Urinary bladder (tissue), 4 donors: ENCODE data around the gene CHST1. TPM values are rescaled to one million over a fixed set of nuclear protein-coding genes. Genes with fewer than 3 reads are reported as not detected.

Experiments
- DNase-seq: peaks from one replicate; pipeline ENCODE4 v3.0.0-alpha.2; 2015; ENCODE audit errors: extremely low spot score
- H3K27ac ChIP-seq: one replicate; pipeline ENCODE4 v1.5.1; 2013; ENCODE audit warnings: low read depth, mild to moderate bottlenecking, moderate library complexity
- H3K36me3 ChIP-seq: one replicate; pipeline ENCODE4 v1.6.1; 2013; ENCODE audit warnings: mild to moderate bottlenecking, moderate library complexity; ENCODE audit not compliant: insufficient read depth
- H3K4me1 ChIP-seq: one replicate; pipeline ENCODE4 v1.6.1; 2013; ENCODE audit warnings: mild to moderate bottlenecking, moderate library complexity; ENCODE audit not compliant: insufficient read depth
- H3K4me3 ChIP-seq: one replicate; pipeline ENCODE4 v1.5.1; 2013; ENCODE audit warnings: low read depth, low read length
- WGBS: extraction: QIAGEN DNeasy Blood & Tissue Kit; methylation state at CpG from one replicate; pipeline ENCODE4 v1.1.7; 2013; 5-methylcytosine and 5-hydroxymethylcytosine counted together
- polyA plus RNA-seq: library from polyadenylated mRNA; stranded (reverse); fragments of 200-250 nt; gene quantifications from one replicate; pipeline ENCODE4 v1.2.3, GENCODE V29; 2013
- total RNA-seq: library from RNA; depleted of rRNA; stranded (reverse); fragments of >200 nt; gene quantifications from one replicate; pipeline ENCODE4 v1.2.3, GENCODE V29; 2014
- donor health status: healthy with polysubstance abuse.
- donor health status: healthy.

Gene CHST1
- total and polyA plus RNA-seq, 2 donors: 2.7 to 4.2 TPM

GRCh38 chr11:45659031-45659817 is 6.2 kb downstream of the CHST1 start:
- no peak overlapping the region for H3K4me3 ChIP-seq
- DNase-seq: no peak
- 46% methylated on average over 15 of the region's 15 CpGs for WGBS
- H3K4me1 ChIP-seq: no peaks in the 10 kb centered on the region
- no peaks in the 10 kb centered on the region for H3K36me3 ChIP-seq
- H3K27ac ChIP-seq: no peak overlapping the region

DNA sequence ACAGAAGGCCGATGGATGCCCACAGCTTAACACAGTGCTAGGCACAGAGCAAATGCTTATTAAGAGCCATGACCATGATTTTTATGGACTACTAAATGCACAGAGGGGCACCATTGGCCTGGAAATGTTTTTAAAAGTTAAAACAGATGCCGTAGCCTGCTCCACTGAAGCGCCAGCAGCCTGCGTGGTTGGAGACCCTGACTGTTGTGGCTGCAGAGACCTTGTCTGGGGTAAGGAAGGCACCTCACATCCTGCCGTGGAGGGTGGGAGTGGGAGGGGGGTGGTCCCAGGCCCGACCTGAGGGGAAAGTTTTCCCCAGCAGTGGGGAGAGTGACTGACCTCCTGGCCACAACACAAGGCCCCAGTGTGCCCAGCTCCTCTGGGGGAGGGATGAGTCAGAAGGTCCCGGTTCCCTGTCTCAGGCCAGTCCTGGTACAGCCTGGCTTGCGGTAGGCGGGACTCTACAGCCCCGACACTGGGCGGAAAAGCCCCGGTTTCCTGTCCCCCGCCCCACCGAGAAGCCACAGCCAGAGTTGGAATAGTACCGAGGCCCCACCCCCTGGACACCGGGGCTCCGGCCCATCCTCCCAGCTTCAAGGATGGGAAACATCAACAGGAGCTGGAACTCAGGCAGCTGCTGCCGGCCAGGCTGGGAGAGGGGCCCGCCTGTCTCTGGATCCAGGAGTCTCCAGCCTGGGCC is 7.0 kb downstream of the CHST1 start:
- H3K36me3 ChIP-seq: no peaks in the 10 kb centered on the region
- 25% methylated on average over 19 of the region's 19 CpGs for WGBS
- no peak overlapping the region for H3K27ac ChIP-seq
- no peaks in the 10 kb centered on the region for H3K4me1 ChIP-seq
- no peak overlapping the region for H3K4me3 ChIP-seq
- DNase-seq: no peak

GRCh38 chr11:45657496-45658260 is 7.7 kb downstream of the CHST1 start:
- H3K27ac ChIP-seq: no peak overlapping the region
- no peaks in the 10 kb centered on the region for H3K4me1 ChIP-seq
- WGBS: 95% methylated on average over 8 of the region's 8 CpGs
- DNase-seq: no peak
- H3K36me3 ChIP-seq: no peaks in the 10 kb centered on the region
- no peak overlapping the region for H3K4me3 ChIP-seq

DNA sequence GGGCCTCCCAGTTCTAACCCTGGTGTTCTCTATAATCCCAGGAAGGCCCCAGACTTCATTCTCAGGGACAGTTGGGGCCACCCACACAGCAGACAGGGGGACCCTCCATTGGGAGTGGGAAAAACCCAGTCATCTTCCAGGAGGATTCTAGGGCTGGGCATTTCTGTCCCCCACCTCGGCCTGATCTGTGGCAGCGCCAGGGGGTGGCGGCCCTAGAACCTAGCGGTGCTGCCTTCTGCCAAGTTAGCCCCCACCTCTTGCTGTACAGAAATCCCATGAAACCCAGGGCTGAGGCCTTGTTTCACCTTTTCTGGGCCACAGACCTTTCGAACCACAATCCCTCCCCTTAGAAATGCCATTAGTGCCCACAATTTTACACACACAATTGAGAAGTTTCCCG is 9.6 kb downstream of the CHST1 start:
- WGBS: 93% methylated on average over 6 of the region's 6 CpGs
- Histone ChIP-seq H3K4me1 (no peaks in the 10 kb centered on the region), H3K4me3 (no peak overlapping the region), H3K27ac (no peak overlapping the region), H3K36me3 (no peaks in the 10 kb centered on the region)
- DNase-seq: no peak

GRCh38 chr11:45655347-45655756 is 10.1 kb downstream of the CHST1 start:
- H3K27ac ChIP-seq: no peak overlapping the region
- 10% methylated on average over 16 of the region's 16 CpGs for WGBS
- no peaks in the 10 kb centered on the region for H3K36me3 ChIP-seq
- H3K4me3 ChIP-seq: no peak overlapping the region
- peak; percentile 55 for DNase-seq
- no peaks in the 10 kb centered on the region for H3K4me1 ChIP-seq

- no peaks in the 10 kb centered on the region for H3K4me1 ChIP-seq
- no peaks in the 10 kb centered on the region for H3K36me3 ChIP-seq
- no peak overlapping the region for H3K27ac ChIP-seq
- no peak for DNase-seq
- WGBS: 64% methylated on average over 2 of the region's 2 CpGs
- H3K4me3 ChIP-seq: no peak overlapping the region
Measured at GRCh38 chr11:45655012-45655283, 10.5 kb downstream of the CHST1 start.

- DNase-seq: no peak
- 54% methylated on average over 8 of the region's 8 CpGs for WGBS
- Histone ChIP-seq H3K4me3 (no peak overlapping the region), H3K4me1 (no peaks in the 10 kb centered on the region), H3K27ac (no peak overlapping the region), H3K36me3 (no peaks in the 10 kb centered on the region)
Measured at GRCh38 chr11:45654231-45655011, 11.0 kb downstream of the CHST1 start.

DNA sequence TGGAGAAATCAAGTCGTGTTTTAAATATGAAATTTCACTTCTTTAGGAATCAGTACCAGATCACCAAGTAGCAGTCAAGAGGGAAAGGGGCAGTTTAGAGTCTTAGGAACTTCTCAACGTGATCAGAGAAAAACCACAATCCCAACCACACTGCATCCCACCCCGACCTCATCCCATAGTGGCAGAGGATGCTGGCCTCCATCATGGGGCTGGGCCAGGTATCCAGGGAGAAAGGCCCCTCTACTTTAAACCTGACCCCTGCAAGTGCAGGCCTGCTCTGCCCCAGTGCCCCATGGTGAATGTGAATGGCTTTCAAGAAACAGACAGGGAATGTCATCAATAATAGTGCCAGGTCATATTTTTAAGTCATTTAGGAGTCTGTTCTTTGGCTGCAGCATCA is 12.1 kb downstream of the CHST1 start:
- DNase-seq: no peak
- WGBS: 70% methylated on average over 3 of the region's 3 CpGs

GRCh38 chr11:45652781-45653180 is 12.6 kb downstream of the CHST1 start:
- DNase-seq: no peak
- no peaks in the 10 kb centered on the region for H3K4me1 ChIP-seq
- WGBS: 69% methylated on average over 6 of the region's 6 CpGs
- no peaks in the 10 kb centered on the region for H3K36me3 ChIP-seq
- H3K4me3 ChIP-seq: no peak overlapping the region
- no peak overlapping the region for H3K27ac ChIP-seq

More for the DNA sequence above, 12.1 kb downstream of the CHST1 start:
- no peaks in the 10 kb centered on the region for H3K4me1 ChIP-seq
- H3K27ac ChIP-seq: no peak overlapping the region
- no peaks in the 10 kb centered on the region for H3K36me3 ChIP-seq
- no peak overlapping the region for H3K4me3 ChIP-seq

DNA sequence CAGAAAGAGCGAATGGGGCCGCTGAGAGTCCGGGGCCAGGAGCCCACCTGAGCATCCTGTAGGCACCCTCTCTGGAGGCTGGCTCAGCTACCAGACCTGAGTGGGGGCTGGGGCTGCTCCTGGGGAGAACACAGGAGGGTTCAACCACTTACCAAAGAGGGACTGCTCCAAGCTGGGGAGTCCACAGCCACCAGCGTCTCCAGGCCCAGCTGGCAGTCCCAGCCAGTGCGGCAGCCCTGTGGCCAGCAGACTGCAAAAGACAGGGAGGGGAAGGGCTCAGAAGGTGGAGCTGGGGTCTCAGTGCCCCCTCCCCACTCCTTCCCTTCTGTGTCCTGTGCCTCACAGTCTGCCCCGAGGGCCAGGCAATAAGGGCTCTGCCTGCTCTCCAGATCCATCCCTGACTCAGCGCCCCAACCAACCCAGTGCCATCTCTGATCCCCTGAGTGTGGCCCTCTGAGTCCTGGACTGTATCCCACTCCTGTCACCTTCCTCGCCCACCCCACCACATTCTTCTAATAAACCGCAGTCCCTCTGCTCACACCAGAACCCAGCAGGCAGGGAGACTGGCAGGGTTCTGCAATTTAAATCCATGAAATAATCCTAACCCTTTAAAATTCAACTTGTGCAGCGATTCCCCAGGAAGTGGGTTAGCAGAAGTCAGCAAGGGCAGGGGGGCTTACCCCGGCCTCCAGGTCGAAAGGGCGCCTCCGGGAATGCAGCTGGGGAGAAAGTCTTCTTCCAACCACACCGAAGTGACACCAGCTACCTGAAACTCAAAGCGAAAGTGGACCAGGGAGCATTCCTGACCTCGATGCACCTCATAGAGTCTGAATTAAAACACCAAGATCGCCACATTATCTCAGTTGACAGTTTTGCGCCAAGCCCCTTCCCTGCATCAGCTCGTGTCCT is 13.3 kb downstream of the CHST1 start:
- no peak for DNase-seq
- 83% methylated on average over 20 of the region's 20 CpGs for WGBS
- Histone ChIP-seq H3K27ac (no peak overlapping the region), H3K36me3 (no peaks in the 10 kb centered on the region), H3K4me1 (no peaks in the 10 kb centered on the region), H3K4me3 (no peak overlapping the region)

- Histone ChIP-seq H3K36me3 (no peaks in the 10 kb centered on the region), H3K4me1 (no peaks in the 10 kb centered on the region), H3K27ac (no peak overlapping the region), H3K4me3 (no peak overlapping the region)
- 85% methylated on average over 9 of the region's 9 CpGs for WGBS
- no peak for DNase-seq
Measured at GRCh38 chr11:45651156-45651555, 14.3 kb downstream of the CHST1 start.

- Histone ChIP-seq H3K4me3 (no peak overlapping the region), H3K36me3 (no peaks in the 10 kb centered on the region), H3K4me1 (no peaks in the 10 kb centered on the region), H3K27ac (no peak overlapping the region)
- DNase-seq: no peak
- WGBS: 81% methylated on average over 75 of the region's 75 CpGs
Measured at GRCh38 chr11:45650166-45651095, 15.0 kb downstream of the CHST1 start.
